NCI-H1048 (cell line): ENCODE measurements around the gene POMGNT1.

Experiments
- DNase-seq: peaks from one replicate; lab custom pipeline; 2025; lab: John Stamatoyannopoulos, UW

POMGNT1 gene

GRCh38 chr1:46157916-46158311 lies 40.3 kb downstream of the POMGNT1 start:
- no peak for DNase-seq

- DNase-seq: no peak
These were observed 44.5 kb downstream of the POMGNT1 start for GRCh38 chr1:46153732-46154131.

DNA sequence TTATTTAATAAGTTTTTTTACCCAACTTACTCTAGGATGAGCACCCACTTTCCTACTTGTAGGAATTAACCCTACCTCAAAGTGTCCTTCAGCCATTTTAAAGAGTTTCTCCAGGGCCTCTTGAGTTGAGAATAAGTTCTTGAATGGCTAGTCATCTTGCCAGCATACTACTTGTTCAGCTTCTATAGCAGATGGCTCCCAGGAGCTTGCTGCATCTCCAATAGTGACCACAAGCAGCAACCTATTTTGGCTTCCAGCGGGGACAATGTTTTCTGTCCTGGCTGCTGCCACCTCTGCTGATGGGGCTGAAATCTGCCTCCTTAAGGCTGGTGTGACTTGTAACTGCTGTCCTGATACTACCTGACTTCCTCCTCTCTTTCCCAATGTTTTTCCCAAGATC lies 45.0 kb downstream of the POMGNT1 start:
- DNase-seq: no peak

DNA sequence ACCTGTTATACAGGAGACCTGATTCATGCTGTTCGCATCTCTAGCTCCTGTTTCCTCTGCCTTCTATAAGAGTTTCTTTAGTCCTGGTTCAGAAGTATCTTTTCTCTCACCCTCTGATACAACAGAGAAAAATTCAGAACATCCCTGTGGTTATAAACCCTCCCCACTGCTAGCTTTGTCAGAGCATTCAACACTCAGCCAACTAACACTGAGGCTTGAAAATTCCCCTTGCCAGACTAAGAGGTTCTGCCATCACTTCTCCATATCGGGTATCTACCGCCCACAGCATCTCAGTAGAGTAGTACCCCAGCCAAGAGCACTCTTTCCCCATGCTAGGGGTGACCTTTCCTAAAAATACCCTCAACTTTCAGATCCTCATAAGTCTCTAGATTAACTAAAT lies 46.2 kb downstream of the POMGNT1 start:
- no peak for DNase-seq

DNA sequence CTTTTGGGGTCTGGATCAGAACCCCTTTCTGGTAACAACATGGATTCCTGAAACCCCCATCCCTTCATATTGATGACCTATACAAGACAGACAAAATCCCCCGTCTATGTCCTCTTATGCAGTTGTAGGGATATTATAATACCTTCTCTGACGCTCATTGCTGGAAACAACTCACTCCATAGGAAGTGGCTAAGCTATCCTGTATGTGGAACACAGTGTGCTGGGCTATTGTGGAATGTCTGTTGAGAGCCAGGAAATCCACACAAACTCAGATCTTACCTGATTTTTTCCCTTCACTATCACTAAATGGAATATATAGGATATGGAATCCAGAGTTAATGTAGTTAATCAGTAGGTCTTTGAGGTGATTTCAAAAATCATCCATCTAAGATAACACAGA lies 48.1 kb downstream of the POMGNT1 start:
- no peak for DNase-seq

DNA sequence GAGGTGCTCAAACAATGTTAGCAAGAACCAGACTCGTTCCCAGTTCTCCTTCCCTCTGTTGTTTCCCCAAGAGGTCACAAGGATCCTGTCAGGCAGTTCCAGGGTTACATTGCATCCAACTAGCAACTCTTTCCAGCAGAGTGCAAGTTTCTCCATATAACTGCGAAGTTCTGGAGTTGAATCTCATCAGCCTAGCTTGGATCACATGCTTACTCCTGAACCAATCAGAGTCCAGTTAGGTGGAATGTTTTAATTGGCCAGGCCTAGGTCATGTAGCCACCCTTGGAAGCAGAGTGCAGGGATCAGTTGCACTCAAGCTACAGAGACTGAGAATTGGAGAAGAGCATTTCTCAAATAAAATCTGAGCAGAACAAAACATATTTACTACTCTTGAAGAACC lies 49.9 kb downstream of the POMGNT1 start:
- no peak for DNase-seq
